Measurements from ENCODE around the gene ADAM12.

GRCh38 chr10:126170776-126171175 is 217.5 kb downstream of the ADAM12 start:
- TF ChIP-seq CTCF (IDR thresholded peaks at IDR 0.05 in 8 of 11, conservative IDR thresholded peaks at IDR 0.05 in 3 of 11) (no peak), POLR2A (IDR thresholded peaks at IDR 0.05) (no peak), POLR2AphosphoS5 (IDR thresholded peaks at IDR 0.05) (no peak)

Data from spleen (tissue), 7 donors.